K562 (cell line): ENCODE data around the gene CALY. TPM values are rescaled to one million over a fixed set of nuclear protein-coding genes. Genes with fewer than 3 reads are reported as not detected.

Source experiments
- ATAC-seq: fragments of 200-7000 bp; cut with Tn5 transposase; 3 replicates; pipeline ENCODE4 v1.9.1; 2020; ENCODE audit warnings: moderate library complexity
- BruUV-seq: library from RNA; stranded (reverse); fragments of 400-500 nt; replicated peaks from 2 replicates; lab custom pipeline; 2021; lab: Mats Ljungman, UMichigan
- CTCF ChIA-PET: fragments of 300-600 bp; formaldehyde crosslinking; extraction: SDS; loops from one replicate; lab custom pipeline; 2021; ENCODE audit warnings: low intra/inter-chr PET ratio; lab: Yijun Ruan, JAX
- POLR2A ChIA-PET: fragments of 300-600, 350-650 bp; sonication (Branson Sonifier 250); formaldehyde crosslinking; extraction: SDS; loops from one replicate; lab custom pipeline; 2021; ENCODE audit warnings: antibody characterized with exemption, inconsistent platforms; lab: Yijun Ruan, JAX
- DNase-seq, 4 experiments: peaks; one replicate each; pipeline versions ENCODE4 v3.0.0 to v3.0.0-alpha.2; 2011 to 2018; ENCODE audit warnings: low spot score in 3 of 4, mixed read lengths in 3 of 4; ENCODE audit errors: extremely low read depth in 1 of 4
- FAIRE-seq: peaks from 2 replicates; lab custom pipeline; 2011; peaks lifted over from hg19 to GRCh38; lab: Jason Lieb, UNC
- H2AFZ ChIP-seq: 2 replicates; pipeline ENCODE4 v1.6.0; 2011; ENCODE audit warnings: low read depth, low read length, control low read depth, inconsistent platforms
- H3K27ac ChIP-seq: fragments of 200-600 bp; 3 replicates; pipeline ENCODE4 v1.8.0; 2011; ENCODE audit warnings: low read depth, mild to moderate bottlenecking, control low read depth, inconsistent platforms, low read length, moderate library complexity, mixed read lengths; ENCODE audit errors: extremely low read depth
- H3K27me3 ChIP-seq, 2 experiments: fragments of 300-600 bp in 1 of 2; 2 replicates in 1 of 2; 3 replicates in 1 of 2; pipeline versions ENCODE4 v1.6.0 to v1.8.0; 2011; ENCODE audit warnings: inconsistent platforms in 2 of 2, low read length in 2 of 2, mild to moderate bottlenecking in 1 of 2, mixed read lengths in 1 of 2, moderate library complexity in 1 of 2; ENCODE audit not compliant: control insufficient read depth in 2 of 2, insufficient read depth in 2 of 2
- H3K36me3 ChIP-seq: fragments of 300-600 bp; 3 replicates; pipeline ENCODE4 v1.8.0; 2011; ENCODE audit warnings: mild to moderate bottlenecking, low read length, inconsistent platforms; ENCODE audit not compliant: control insufficient read depth, insufficient read depth
- H3K4me1 ChIP-seq, 2 experiments: fragments of 200-600 bp in 1 of 2; replicated peaks in 1 of 2; 2 replicates in 1 of 2; 3 replicates in 1 of 2; pipeline versions ENCODE4 v1.5.1 to v1.8.0; 2011; ENCODE audit warnings: inconsistent platforms in 2 of 2, low read length in 2 of 2, mild to moderate bottlenecking in 1 of 2, mixed read lengths in 1 of 2, moderate library complexity in 1 of 2; ENCODE audit not compliant: control insufficient read depth in 2 of 2, insufficient read depth in 2 of 2
- H3K4me2 ChIP-seq: 2 replicates; pipeline ENCODE4 v1.6.1; 2011; ENCODE audit warnings: low read length, control low read depth, inconsistent platforms, mixed read lengths; ENCODE audit not compliant: insufficient read depth
- H3K4me3 ChIP-seq: fragments of 200-600 bp; sonication (generic), shearing (Covaris generic); 2 replicates; pipeline ENCODE4 v1.5.1; 2016; ENCODE audit warnings: control low read depth, inconsistent platforms
- H3K79me2 ChIP-seq: fragments of 200-600 bp; 3 replicates; pipeline ENCODE4 v1.8.0; 2011; ENCODE audit warnings: low read length, inconsistent platforms; ENCODE audit not compliant: control insufficient read depth, insufficient read depth
- H3K9ac ChIP-seq, 2 experiments: 2 replicates each; pipeline versions ENCODE4 v1.6.0 to v1.6.1; 2011; ENCODE audit warnings: low read depth in 2 of 2, low read length in 2 of 2, control low read depth in 1 of 2, inconsistent platforms in 1 of 2, mild to moderate bottlenecking in 1 of 2, mixed read lengths in 1 of 2; ENCODE audit not compliant: insufficient read depth in 1 of 2
- H3K9me1 ChIP-seq: one replicate; pipeline ENCODE4 v1.6.0; 2011; ENCODE audit warnings: inconsistent platforms, mild to moderate bottlenecking, low read length, moderate library complexity; ENCODE audit not compliant: control insufficient read depth, insufficient read depth
- H3K9me3 ChIP-seq: replicated peaks from 2 replicates; pipeline ENCODE4 v1.5.1; 2011; ENCODE audit warnings: low read depth, low read length, inconsistent platforms; ENCODE audit not compliant: control insufficient read depth, insufficient read depth
- H4K20me1 ChIP-seq: replicated peaks from 2 replicates; pipeline ENCODE4 v1.6.1; 2011; ENCODE audit warnings: low read length, inconsistent platforms, mixed read lengths; ENCODE audit not compliant: control insufficient read depth, insufficient read depth
- ADNP ChIP-seq: fragments of 200-800 bp; sonication (Bioruptor generic); IDR thresholded peaks from 2 replicates; pipeline ENCODE4 v1.6.1; 2016; ENCODE audit warnings: missing genetic modification characterization, missing compliant biosample characterization
- CBX2 ChIP-seq: fragments of 200-600 bp; sonication (generic); IDR thresholded peaks from one replicate; pipeline ENCODE4 v1.6.1; 2012; ENCODE audit warnings: mild to moderate bottlenecking, low read length, inconsistent platforms; ENCODE audit not compliant: insufficient read depth, poor library complexity, severe bottlenecking
- CHAMP1 ChIP-seq: fragments of 450-650 bp; IDR thresholded peaks from 2 replicates; pipeline ENCODE4 v1.6.1; 2016; ENCODE audit warnings: mild to moderate bottlenecking
- ESRRB ChIP-seq: fragments of 250-450 bp; sonication (Bioruptor Pico); IDR thresholded peaks from 2 replicates; pipeline ENCODE4 v1.5.0; 2020; ENCODE audit warnings: mild to moderate bottlenecking, moderate library complexity, borderline replicate concordance
- ETV6 ChIP-seq, 3 experiments: fragments of 150-350 bp in 1 of 3; sonication (generic) in 1 of 3; formaldehyde crosslinking in 1 of 3; IDR thresholded peaks; 2 replicates each; pipeline versions ENCODE4 v1.6.1 to v1.8.0; 2014 to 2022; ENCODE audit warnings: borderline replicate concordance in 2 of 3, low read depth in 2 of 3, antibody characterized with exemption in 1 of 3, low read length in 1 of 3, mild to moderate bottlenecking in 1 of 3, missing genetic modification reagents in 1 of 3
- HNRNPK ChIP-seq: fragments of 200-400 bp; formaldehyde crosslinking; IDR thresholded peaks from one replicate; pipeline ENCODE4 v1.6.1; 2018; ENCODE audit warnings: mild to moderate bottlenecking, low read depth, low read length; ENCODE audit not compliant: poor library complexity, severe bottlenecking
- JUNB ChIP-seq: fragments of 450-650 bp; formaldehyde crosslinking; conservative IDR thresholded peaks from 2 replicates; pipeline ENCODE4 v1.4.0; 2020; ENCODE audit warnings: mild to moderate bottlenecking
- LARP7 ChIP-seq: fragments of 450-650 bp; IDR thresholded peaks from 2 replicates; pipeline ENCODE4 v1.6.1; 2016
- PHB2 ChIP-seq: fragments of 450-650 bp; IDR thresholded peaks from 2 replicates; pipeline ENCODE4 v1.6.1; 2017; ENCODE audit warnings: low read depth
- XRCC3 ChIP-seq: fragments of 450-650 bp; IDR thresholded peaks from 2 replicates; pipeline ENCODE4 v1.6.1; 2017; ENCODE audit warnings: mild to moderate bottlenecking, moderate library complexity
- ZNF143 ChIP-seq: sonication (generic); formaldehyde crosslinking; IDR thresholded peaks from 2 replicates; pipeline ENCODE4 v1.9.0; 2022; ENCODE audit warnings: mild to moderate bottlenecking, missing genetic modification reagents
- ZNF165 ChIP-seq: fragments of 250-450 bp; sonication (Bioruptor Pico); IDR thresholded peaks from 2 replicates; pipeline ENCODE4 v1.4.0; 2020; ENCODE audit warnings: borderline replicate concordance
- ZNF24 ChIP-seq: fragments of 450-650 bp; IDR thresholded peaks from 2 replicates; pipeline ENCODE4 v1.6.1; 2016
- ZNF316 ChIP-seq: fragments of 450-650 bp; IDR thresholded peaks from 2 replicates; pipeline ENCODE4 v1.6.1; 2016
- ZNF507 ChIP-seq: conservative IDR thresholded peaks from 2 replicates; pipeline ENCODE4 v1.6.1; 2017; ENCODE audit warnings: missing genetic modification characterization, missing compliant biosample characterization
- ZNF780A ChIP-seq: fragments of 250-450 bp; sonication (Bioruptor Pico); IDR thresholded peaks from 2 replicates; pipeline ENCODE4 v1.5.0; 2021; ENCODE audit warnings: mild to moderate bottlenecking
- WGBS: fragments of 100-300 bp; shearing (Covaris generic); methylation state at CpG from one replicate; pipeline ENCODE4 v1.1.6; 2016; ENCODE audit warnings: low coverage, mixed read lengths; ENCODE audit not compliant: insufficient coverage; ENCODE audit errors: missing lambda C conversion rate; 5-methylcytosine and 5-hydroxymethylcytosine counted together
- in situ Hi-C: fragments of 300-500 bp; cut with MboI; formaldehyde crosslinking; loops from 4 replicates; pipeline ENCODE4 v1.15.0; 2018; ENCODE audit warnings: inconsistent platforms, mixed read lengths
- intact Hi-C: fragments of 100-400 bp; cut with micrococcal nuclease; formaldehyde crosslinking; loops from 2 replicates; pipeline ENCODE4 v1.14.2; 2022
- polyA plus RNA-seq, 8 experiments: library from polyadenylated mRNA; depleted of rRNA in 4 of 8; stranded (reverse) in 5 of 8; unstranded in 3 of 8; fragments of >200 nt; fragmentation: Nextera tagmentation in 2 of 8; fragmentation: Illumina TruSeq in 1 of 8; extraction: Ambion mirVana in 2 of 8; extraction: Trizol in 1 of 8; gene quantifications; 2 replicates each; pipeline versions ENCODE4 v1.2.1 to v1.2.3, GENCODE V29; 2011 to 2014; ENCODE audit warnings: inconsistent platforms in 1 of 8, missing spikeins in 1 of 8
- total RNA-seq, 7 experiments: library from RNA; depleted of rRNA in 6 of 7; stranded (reverse); fragments of >200 nt in 6 of 7; fragmentation: Illumina TruSeq in 2 of 7; extraction: Trizol in 2 of 7; gene quantifications; 2 replicates each; pipeline versions ENCODE4 v1.2.1 to v1.2.3, GENCODE V29; 2011 to 2021; ENCODE audit warnings: low replicate concordance in 1 of 7

Gene CALY
- total and polyA plus RNA-seq, 9 of the 15 experiments (the other 6 are each of a cell fraction or from before 2014, with no cell fraction given), result not detected

GRCh38 chr10:133298466-133298865 lies 38.2 kb downstream of the CALY start:
- no TSS peak for BruUV-seq
- ATAC-seq (no peak), FAIRE-seq (no peak), DNase-seq (no peak)
- Histone ChIP-seq H3K4me1 (peaks cover 0 to 12% of the 10 kb centered on the region in 2 experiments; a peak in 2 of 5 replicates), H3K9ac (no peak overlapping the region; a peak in 1 of 4 replicates), H3K4me2 (no peak overlapping the region), H3K9me3 (no peaks in the 10 kb centered on the region), H3K79me2 (peaks cover 12% of the 10 kb centered on the region), H3K9me1 (no peaks in the 10 kb centered on the region), H3K36me3 (peaks cover 80% of the 10 kb centered on the region; the same call in 2 of the 3 replicates), H3K4me3 (no peak overlapping the region), H2AFZ (no peak overlapping the region), H3K27me3 (no peaks in the 10 kb centered on the region), H3K27ac (no peak overlapping the region), H4K20me1 (no peaks in the 10 kb centered on the region; the same call in 1 of the 2 replicates)
- 95% methylated on average over 9 of the region's 14 CpGs for WGBS
- in situ Hi-C loops (no loop called here), intact Hi-C loops (no loop called here)
- TF ChIP-seq XRCC3 (no peak), ZNF507 (no peak), ZNF165 (CRISPR knock-in tag) (no peak), ZNF143 (CRISPR knock-in tag) (no peak), HNRNPK (no peak), ZNF316 (no peak), JUNB (no peak), CHAMP1 (no peak), PHB2 (no peak), ETV6 (IDR thresholded peaks at IDR 0.05; ENCODE audit: borderline replicate concordance in 1 of 2, low read depth in 2 of 2, low read length in 1 of 2) (no peak), ETV6 (CRISPR knock-in tag; IDR thresholded peaks at IDR 0.05; ENCODE audit: borderline replicate concordance) (no peak), ZNF780A (CRISPR knock-in tag) (no peak), ZNF24 (no peak), ADNP (tag) (no peak), ESRRB (CRISPR knock-in tag) (no peak), CBX2 (no peak), LARP7 (no peak)
- POLR2A ChIA-PET, result interaction anchor here (0.6 to 0.7 kb wide), 2 partner anchors 8 to 20 kb away, joined by 3 read pairs; no protein-coding TSS in a partner anchor
- CTCF ChIA-PET, result no interaction called here
